GM12892 (cell line): ENCODE measurements around the gene LARP4.

Source experiments
- POLR2A ChIP-seq: IDR thresholded peaks from 2 replicates; pipeline ENCODE4 v1.6.1; 2011; ENCODE audit warnings: low read depth, low read length, control low read depth
- POLR2AphosphoS5 ChIP-seq: IDR thresholded peaks from 2 replicates; pipeline ENCODE4 v1.6.1; 2011; ENCODE audit warnings: low read depth, low read length, control low read depth
- TAF1 ChIP-seq: IDR thresholded peaks from 2 replicates; pipeline ENCODE4 v1.6.1; 2011; ENCODE audit warnings: low read depth, mild to moderate bottlenecking, control low read depth, low read length, borderline replicate concordance

- TF ChIP-seq POLR2A = no peak
- TF ChIP-seq TAF1 = no peak
- TF ChIP-seq POLR2AphosphoS5 = no peak
Observed at GRCh38 chr12:50397117-50397650, 3.5 kb upstream of the LARP4 start.
